Sigmoid colon (tissue), 7 donors: ENCODE measurements around the gene ARL14. TPM values are rescaled to one million over a fixed set of nuclear protein-coding genes. Genes with fewer than 3 reads are reported as not detected.
"Not testable (repeated sequence)": the region's sequence is repeated elsewhere in the genome, so short reads cannot be mapped to it uniquely, and the experiment has no call there.

Experiments
- DNase-seq: peaks from one replicate; pipeline ENCODE4 v3.0.0-alpha.2; 2019
- H3K27ac ChIP-seq, 4 donors: fragments of 200-600 bp; sonication (generic); one replicate each; pipeline ENCODE4 v1.5.1; 2016 to 2019; ENCODE audit warnings: mild to moderate bottlenecking in 1 of 4
- H3K27me3 ChIP-seq, 3 donors: fragments of 200-600 bp; sonication (generic); one replicate each; pipeline ENCODE4 v1.5.1; 2019; ENCODE audit warnings: mild to moderate bottlenecking in 1 of 3
- H3K36me3 ChIP-seq, 4 donors: fragments of 200-600 bp; sonication (generic); one replicate each; pipeline ENCODE4 v1.5.1; 2016 to 2019
- H3K4me1 ChIP-seq, 4 donors: fragments of 200-600 bp; sonication (generic); one replicate each; pipeline ENCODE4 v1.5.1; 2017 to 2019
- H3K4me3 ChIP-seq, 4 donors: fragments of 200-600 bp; sonication (generic); one replicate each; pipeline ENCODE4 v1.5.1; 2017 to 2019; ENCODE audit warnings: mild to moderate bottlenecking in 2 of 4, moderate library complexity in 1 of 4
- H3K9me3 ChIP-seq, 4 donors: fragments of 200-600 bp in 3 of 4; sonication (generic) in 3 of 4; one replicate each; pipeline versions ENCODE4 v1.5.1 to v1.6.1; 2013 to 2019
- EP300 ChIP-seq, 4 donors: sonication (generic); formaldehyde crosslinking; IDR thresholded peaks; one replicate each; pipeline ENCODE4 v1.6.1; 2017; ENCODE audit warnings: antibody characterized with exemption in 4 of 4
- POLR2A ChIP-seq, 2 donors: fragments of 450-650 bp; IDR thresholded peaks; one replicate each; pipeline ENCODE4 v1.6.1; 2016; ENCODE audit warnings: antibody characterized with exemption in 2 of 2, mild to moderate bottlenecking in 2 of 2, moderate library complexity in 2 of 2
- POLR2AphosphoS5 ChIP-seq, 4 donors: sonication (generic); formaldehyde crosslinking; IDR thresholded peaks; one replicate each; pipeline ENCODE4 v1.6.1; 2017; ENCODE audit warnings: antibody characterized with exemption in 4 of 4
- WGBS, 2 donors: extraction: QIAGEN DNeasy Blood & Tissue Kit; methylation state at CpG; one replicate each; pipeline ENCODE4 v1.1.7; 2013; 5-methylcytosine and 5-hydroxymethylcytosine counted together
- intact Hi-C: fragments of 100-400 bp; cut with DNase I; formaldehyde crosslinking; loops from one replicate; pipeline ENCODE4 v1.15.1; 2023
- polyA plus RNA-seq, 3 donors: library from polyadenylated mRNA; stranded (reverse); fragments of 200-250 nt; gene quantifications; one replicate each; pipeline ENCODE4 v1.2.3, GENCODE V29; 2013
- total RNA-seq, 4 donors: library from RNA; depleted of rRNA; stranded (reverse); fragments of >200 nt; gene quantifications; one replicate each; pipeline ENCODE4 v1.1.0, GENCODE V29; 2016
- TF ChIP-seq, protein P1 (sequence below), 4 experiments: fragments of 450-650 bp in 3 of 4; fragments of 200-600 bp in 1 of 4; IDR thresholded peaks; one replicate each; pipeline ENCODE4 v1.5.1; 2016 to 2019; ENCODE audit warnings: antibody characterized with exemption in 4 of 4, mild to moderate bottlenecking in 3 of 4, moderate library complexity in 2 of 4
- donor health status: healthy with polysubstance abuse.
- donor health status: Bipolar disorder and iron deficiency.
- donor health status: healthy.

The ARL14 gene
- total and polyA plus RNA-seq, 7 donors, result 23.3 to 144 (median 109) TPM; not detected in 4

GRCh38 chr3:160709477-160710182, 32.7 kb downstream of the ARL14 start:
- H3K4me3 ChIP-seq, result no peak overlapping the region
- no peaks in the 10 kb centered on the region for H3K36me3 ChIP-seq
- no peaks in the 10 kb centered on the region for H3K27me3 ChIP-seq
- no peaks in the 10 kb centered on the region for H3K4me1 ChIP-seq
- TF ChIP-seq POLR2A (IDR thresholded peaks at IDR 0.05), result no peak
- TF ChIP-seq EP300 (IDR thresholded peaks at IDR 0.05), result no peak
- TF ChIP-seq POLR2AphosphoS5 (IDR thresholded peaks at IDR 0.05), result no peak
- TF ChIP-seq, protein P1, sequence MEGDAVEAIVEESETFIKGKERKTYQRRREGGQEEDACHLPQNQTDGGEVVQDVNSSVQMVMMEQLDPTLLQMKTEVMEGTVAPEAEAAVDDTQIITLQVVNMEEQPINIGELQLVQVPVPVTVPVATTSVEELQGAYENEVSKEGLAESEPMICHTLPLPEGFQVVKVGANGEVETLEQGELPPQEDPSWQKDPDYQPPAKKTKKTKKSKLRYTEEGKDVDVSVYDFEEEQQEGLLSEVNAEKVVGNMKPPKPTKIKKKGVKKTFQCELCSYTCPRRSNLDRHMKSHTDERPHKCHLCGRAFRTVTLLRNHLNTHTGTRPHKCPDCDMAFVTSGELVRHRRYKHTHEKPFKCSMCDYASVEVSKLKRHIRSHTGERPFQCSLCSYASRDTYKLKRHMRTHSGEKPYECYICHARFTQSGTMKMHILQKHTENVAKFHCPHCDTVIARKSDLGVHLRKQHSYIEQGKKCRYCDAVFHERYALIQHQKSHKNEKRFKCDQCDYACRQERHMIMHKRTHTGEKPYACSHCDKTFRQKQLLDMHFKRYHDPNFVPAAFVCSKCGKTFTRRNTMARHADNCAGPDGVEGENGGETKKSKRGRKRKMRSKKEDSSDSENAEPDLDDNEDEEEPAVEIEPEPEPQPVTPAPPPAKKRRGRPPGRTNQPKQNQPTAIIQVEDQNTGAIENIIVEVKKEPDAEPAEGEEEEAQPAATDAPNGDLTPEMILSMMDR (IDR thresholded peaks at IDR 0.05), result no peak
- no peak for DNase-seq
- WGBS, 2 donors, result 70 to 93% methylated on average over 3 of the region's 3 CpGs
- H3K27ac ChIP-seq, result no peak overlapping the region
- intact Hi-C loops, result loop anchor here (5.0 to 10.0 kb wide), 2 partner anchors 505 to 713 kb away; no protein-coding TSS in a partner anchor
- no peaks in the 10 kb centered on the region for H3K9me3 ChIP-seq

- 87 to 94% methylated on average over 3 of the region's 3 CpGs for WGBS, 2 donors
- intact Hi-C loops, H3K36me3 ChIP-seq: not testable (repeated sequence)
These were observed 36.2 kb downstream of the ARL14 start for GRCh38 chr3:160713144-160713543.

DNA sequence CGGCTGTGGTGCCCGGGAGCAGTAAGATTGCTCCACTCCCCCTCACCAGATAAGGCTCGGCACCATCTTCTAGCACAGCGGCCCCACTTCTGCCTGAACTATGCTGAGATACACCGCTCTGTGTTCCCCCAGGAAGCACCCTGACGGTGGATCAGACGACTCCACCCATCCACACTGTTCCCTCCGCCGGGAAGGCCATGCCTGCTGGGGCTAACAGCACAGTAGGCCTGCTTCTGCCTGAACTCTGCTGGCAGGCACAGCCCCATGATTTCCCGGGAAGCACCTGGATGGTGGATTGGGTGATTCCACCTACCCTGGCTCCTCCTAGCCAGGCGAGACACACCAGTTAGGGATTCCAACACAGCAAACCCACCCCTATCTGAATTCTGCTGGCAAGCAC, 42.8 kb downstream of the ARL14 start:
- H3K4me3 ChIP-seq, result no peak overlapping the region
- no peaks in the 10 kb centered on the region for H3K4me1 ChIP-seq
- TF ChIP-seq POLR2AphosphoS5 (IDR thresholded peaks at IDR 0.05) (no peak), POLR2A (IDR thresholded peaks at IDR 0.05) (no peak), EP300 (IDR thresholded peaks at IDR 0.05) (no peak)
- TF ChIP-seq, protein P1 (IDR thresholded peaks at IDR 0.05), result no peak
- H3K9me3 ChIP-seq, result no peaks in the 10 kb centered on the region
- H3K27ac ChIP-seq, result no peak overlapping the region
- intact Hi-C loops, result no loop called here
- 92 to 95% methylated on average over 11 of the region's 11 CpGs for WGBS, 2 donors
- DNase-seq, result no peak
- H3K27me3 ChIP-seq, result no peaks in the 10 kb centered on the region
- H3K36me3 ChIP-seq, result no peaks in the 10 kb centered on the region

More at GRCh38 chr3:160713144-160713543, 36.2 kb downstream of the ARL14 start:
- not testable (repeated sequence) for H3K4me1 ChIP-seq, H3K9me3 ChIP-seq, H3K4me3 ChIP-seq, DNase-seq, H3K27me3 ChIP-seq, H3K27ac ChIP-seq

- 84 to 88% methylated on average over 5 of the region's 5 CpGs for WGBS, 2 donors
- TF ChIP-seq, protein P1 (IDR thresholded peaks at IDR 0.05), result no peak
- TF ChIP-seq EP300 (IDR thresholded peaks at IDR 0.05) (no peak), POLR2AphosphoS5 (IDR thresholded peaks at IDR 0.05) (no peak), POLR2A (IDR thresholded peaks at IDR 0.05) (no peak)
- H3K4me3 ChIP-seq, result no peak overlapping the region
- no peaks in the 10 kb centered on the region for H3K36me3 ChIP-seq
- H3K27me3 ChIP-seq, result no peaks in the 10 kb centered on the region
- intact Hi-C loops, result no loop called here
- DNase-seq, result no peak
- no peaks in the 10 kb centered on the region for H3K9me3 ChIP-seq
- no peaks in the 10 kb centered on the region for H3K4me1 ChIP-seq
- H3K27ac ChIP-seq, result no peak overlapping the region
These were observed 43.3 kb downstream of the ARL14 start for GRCh38 chr3:160720123-160720746.

DNA sequence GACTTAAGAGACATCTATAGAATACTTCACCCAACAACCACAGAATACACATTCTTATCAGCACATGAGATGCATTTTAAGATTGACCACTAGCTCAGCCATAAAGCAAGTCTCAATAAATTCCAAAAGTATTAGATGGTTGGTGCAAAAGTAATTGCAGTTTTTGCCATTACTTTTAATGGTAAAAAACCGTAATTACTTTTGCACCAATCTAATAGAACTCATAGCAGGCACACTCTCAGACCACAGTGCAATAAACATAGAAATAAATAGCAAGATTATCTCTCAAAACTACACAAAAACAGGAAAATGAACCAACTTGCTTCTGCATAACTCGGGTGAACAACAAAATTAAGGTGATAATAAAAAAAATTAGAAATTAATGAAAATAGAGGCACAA, 45.4 kb downstream of the ARL14 start:
- 85 to 86% methylated on average over 2 of the region's 2 CpGs for WGBS, 2 donors
- intact Hi-C loops, result no loop called here
- no peaks in the 10 kb centered on the region for H3K27me3 ChIP-seq
- no peak overlapping the region for H3K27ac ChIP-seq
- H3K4me1 ChIP-seq, result no peaks in the 10 kb centered on the region
- H3K36me3 ChIP-seq, result no peaks in the 10 kb centered on the region
- H3K4me3 ChIP-seq, result no peak overlapping the region
- no peak for DNase-seq
- TF ChIP-seq, protein P1 (IDR thresholded peaks at IDR 0.05), result no peak
- no peaks in the 10 kb centered on the region for H3K9me3 ChIP-seq
